K562 (cell line): ENCODE data around the gene PPT2. TPM values are rescaled to one million over a fixed set of nuclear protein-coding genes. Genes with fewer than 3 reads are reported as not detected.
A peak's percentile ranks its signal among the peaks of the same experiment; 100 is the strongest.

Source experiments
- BACH1 ChIP-seq: fragments of 200-800 bp; sonication (Bioruptor generic); IDR thresholded peaks from 2 replicates; pipeline ENCODE4 v1.6.1; 2016; ENCODE audit warnings: missing genetic modification characterization, missing compliant biosample characterization
- BRD4 ChIP-seq: fragments of 200-600 bp; sonication (generic); IDR thresholded peaks from 2 replicates; pipeline ENCODE4 v1.6.1; 2017; ENCODE audit warnings: inconsistent platforms
- CBX1 ChIP-seq: sonication (generic); IDR thresholded peaks from 2 replicates; pipeline ENCODE4 v1.6.1; 2016; ENCODE audit warnings: antibody characterized with exemption, low read depth, mild to moderate bottlenecking
- FOXJ3 ChIP-seq: sonication (generic); formaldehyde crosslinking; IDR thresholded peaks from 2 replicates; pipeline ENCODE4 v1.4.0; 2020; ENCODE audit warnings: mild to moderate bottlenecking, missing genetic modification reagents
- MEIS2 ChIP-seq: fragments of 450-650 bp; IDR thresholded peaks from 2 replicates; pipeline ENCODE4 v1.6.1; 2014; ENCODE audit warnings: mild to moderate bottlenecking; ENCODE audit not compliant: partially characterized antibody
- ZFP1 ChIP-seq: fragments of 450-650 bp; formaldehyde crosslinking; IDR thresholded peaks from 2 replicates; pipeline ENCODE4 v1.4.0; 2020; ENCODE audit warnings: mild to moderate bottlenecking, mixed read lengths
- ZFP36 ChIP-seq: fragments of 150-350 bp; IDR thresholded peaks from 2 replicates; pipeline ENCODE4 v1.6.1; 2018; ENCODE audit warnings: low read length, low read depth; ENCODE audit not compliant: partially characterized antibody
- ZZZ3 ChIP-seq: fragments of 450-650 bp; IDR thresholded peaks from 2 replicates; pipeline ENCODE4 v1.6.1; 2016; ENCODE audit warnings: antibody characterized with exemption, mild to moderate bottlenecking, moderate library complexity
- polyA plus RNA-seq, 8 experiments: library from polyadenylated mRNA; depleted of rRNA in 4 of 8; stranded (reverse) in 5 of 8; unstranded in 3 of 8; fragments of >200 nt; fragmentation: Nextera tagmentation in 2 of 8; fragmentation: Illumina TruSeq in 1 of 8; extraction: Ambion mirVana in 2 of 8; extraction: Trizol in 1 of 8; gene quantifications; 2 replicates each; pipeline versions ENCODE4 v1.2.1 to v1.2.3, GENCODE V29; 2011 to 2014; ENCODE audit warnings: inconsistent platforms in 1 of 8, missing spikeins in 1 of 8
- total RNA-seq, 7 experiments: library from RNA; depleted of rRNA in 6 of 7; stranded (reverse); fragments of >200 nt in 6 of 7; fragmentation: Illumina TruSeq in 2 of 7; extraction: Trizol in 2 of 7; gene quantifications; 2 replicates each; pipeline versions ENCODE4 v1.2.1 to v1.2.3, GENCODE V29; 2011 to 2021; ENCODE audit warnings: low replicate concordance in 1 of 7
- TF ChIP-seq, protein P1 (sequence below): sonication (generic); formaldehyde crosslinking; IDR thresholded peaks from 2 replicates; pipeline ENCODE4 v1.8.0; 2022; ENCODE audit warnings: mild to moderate bottlenecking, low read depth, missing genetic modification reagents

PPT2 gene
- total and polyA plus RNA-seq, 9 of the 15 experiments (the other 6 are each of a cell fraction or from before 2014, with no cell fraction given), result 27.4 to 98.8 (median 69.9) TPM

GRCh38 chr6:32127717-32128592 lies 26.0 kb upstream of the PPT2 start, which contains the start of gene ATF6B (continued):
- no peak for TF ChIP-seq ZFP1
- no peak for TF ChIP-seq BACH1 (tag)
- TF ChIP-seq CBX1, result peak; percentile 59; the same call in 1 of the 2 replicates
- TF ChIP-seq, protein P1, sequence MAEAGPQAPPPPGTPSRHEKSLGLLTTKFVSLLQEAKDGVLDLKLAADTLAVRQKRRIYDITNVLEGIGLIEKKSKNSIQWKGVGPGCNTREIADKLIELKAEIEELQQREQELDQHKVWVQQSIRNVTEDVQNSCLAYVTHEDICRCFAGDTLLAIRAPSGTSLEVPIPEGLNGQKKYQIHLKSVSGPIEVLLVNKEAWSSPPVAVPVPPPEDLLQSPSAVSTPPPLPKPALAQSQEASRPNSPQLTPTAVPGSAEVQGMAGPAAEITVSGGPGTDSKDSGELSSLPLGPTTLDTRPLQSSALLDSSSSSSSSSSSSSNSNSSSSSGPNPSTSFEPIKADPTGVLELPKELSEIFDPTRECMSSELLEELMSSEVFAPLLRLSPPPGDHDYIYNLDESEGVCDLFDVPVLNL (CRISPR knock-in tag), result no peak
- TF ChIP-seq ZFP36, result no peak
- peak; percentile 80 for TF ChIP-seq MEIS2
- no peak; the same call in 1 of the 2 replicates for TF ChIP-seq BRD4
- TF ChIP-seq FOXJ3, result no peak
- TF ChIP-seq ZZZ3, result no peak
